ENCODE data around the gene DNAH7. TPM values are rescaled to one million over a fixed set of nuclear protein-coding genes. Genes with fewer than 3 reads are reported as not detected.

The DNAH7 gene
- total and polyA plus RNA-seq, 2 donors (not counting 1 experiment from before 2014, with no cell fraction given): 0.37 to 0.99 TPM

- Histone ChIP-seq H3K27me3 (ENCODE audit: control insufficient read depth, insufficient read depth, low read length) (no peaks in the 10 kb centered on the region), H3K4me2 (ENCODE audit: extremely low read depth, insufficient read depth, low read length) (no peak overlapping the region), H3K36me3 (ENCODE audit: control insufficient read depth, insufficient read depth, low read length) (no peaks in the 10 kb centered on the region), H2AFZ (ENCODE audit: low read length) (no peak overlapping the region), H3K27ac (ENCODE audit: insufficient read depth, low read length) (no peak overlapping the region), H3K9ac (ENCODE audit: insufficient read depth, low read length) (no peak overlapping the region), H4K20me1 (ENCODE audit: control insufficient read depth, extremely low read depth, insufficient read depth, low read length) (no peaks in the 10 kb centered on the region), H3K4me1 (ENCODE audit: control insufficient read depth, extremely low read depth, insufficient read depth, low read length) (no peaks in the 10 kb centered on the region), H3K79me2 (ENCODE audit: control insufficient read depth, insufficient read depth, low read length) (no peaks in the 10 kb centered on the region), H3K4me3 (replicated peaks in 1 of 4; ENCODE audit: control extremely low read depth in 1 of 4, insufficient read depth in 1 of 4, low read depth in 3 of 4, low read length in 4 of 4) (no peak overlapping the region), H3K9me3 (ENCODE audit: control insufficient read depth, insufficient read depth, low read depth, low read length) (no peaks in the 10 kb centered on the region)
- DNase-seq (ENCODE audit: low read depth in 2 of 2): peak in 1 of 2 donors; percentile 24
- TF ChIP-seq EZH2 (IDR thresholded peaks at IDR 0.05; ENCODE audit: low read length, missing control alignments): no peak
- TF ChIP-seq, protein P1, sequence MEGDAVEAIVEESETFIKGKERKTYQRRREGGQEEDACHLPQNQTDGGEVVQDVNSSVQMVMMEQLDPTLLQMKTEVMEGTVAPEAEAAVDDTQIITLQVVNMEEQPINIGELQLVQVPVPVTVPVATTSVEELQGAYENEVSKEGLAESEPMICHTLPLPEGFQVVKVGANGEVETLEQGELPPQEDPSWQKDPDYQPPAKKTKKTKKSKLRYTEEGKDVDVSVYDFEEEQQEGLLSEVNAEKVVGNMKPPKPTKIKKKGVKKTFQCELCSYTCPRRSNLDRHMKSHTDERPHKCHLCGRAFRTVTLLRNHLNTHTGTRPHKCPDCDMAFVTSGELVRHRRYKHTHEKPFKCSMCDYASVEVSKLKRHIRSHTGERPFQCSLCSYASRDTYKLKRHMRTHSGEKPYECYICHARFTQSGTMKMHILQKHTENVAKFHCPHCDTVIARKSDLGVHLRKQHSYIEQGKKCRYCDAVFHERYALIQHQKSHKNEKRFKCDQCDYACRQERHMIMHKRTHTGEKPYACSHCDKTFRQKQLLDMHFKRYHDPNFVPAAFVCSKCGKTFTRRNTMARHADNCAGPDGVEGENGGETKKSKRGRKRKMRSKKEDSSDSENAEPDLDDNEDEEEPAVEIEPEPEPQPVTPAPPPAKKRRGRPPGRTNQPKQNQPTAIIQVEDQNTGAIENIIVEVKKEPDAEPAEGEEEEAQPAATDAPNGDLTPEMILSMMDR (conservative IDR thresholded peaks at IDR 0.05 in 1 of 2, IDR thresholded peaks at IDR 0.05 in 1 of 2; ENCODE audit: low read depth in 1 of 2, low read length in 2 of 2): no peak
Observed at GRCh38 chr2:196046123-196046917, 22.3 kb downstream of the DNAH7 start.

DNA sequence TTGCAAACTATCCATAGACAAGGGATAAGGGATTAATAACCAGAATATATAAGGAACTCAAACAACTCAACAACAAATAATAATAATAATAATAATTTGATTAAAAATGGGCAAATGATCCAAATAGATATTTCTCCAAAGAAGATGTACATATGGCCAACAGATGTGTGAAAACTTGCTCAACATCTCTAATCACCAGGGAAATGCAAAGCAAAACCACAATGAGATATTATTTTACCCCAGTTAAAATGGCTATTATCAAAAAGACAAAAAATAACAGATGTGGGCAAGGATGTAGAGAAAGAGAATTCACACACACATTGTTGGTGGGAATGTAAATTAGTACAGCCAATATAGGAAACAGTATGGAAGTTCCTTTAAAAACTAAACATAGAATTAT lies 26.9 kb downstream of the DNAH7 start:
- Histone ChIP-seq H2AFZ (ENCODE audit: low read length) (no peak overlapping the region), H3K9ac (ENCODE audit: insufficient read depth, low read length) (no peak overlapping the region), H4K20me1 (ENCODE audit: control insufficient read depth, extremely low read depth, insufficient read depth, low read length) (no peaks in the 10 kb centered on the region), H3K4me2 (ENCODE audit: extremely low read depth, insufficient read depth, low read length) (no peak overlapping the region), H3K79me2 (ENCODE audit: control insufficient read depth, insufficient read depth, low read length) (no peaks in the 10 kb centered on the region), H3K4me1 (ENCODE audit: control insufficient read depth, extremely low read depth, insufficient read depth, low read length) (no peaks in the 10 kb centered on the region), H3K36me3 (ENCODE audit: control insufficient read depth, insufficient read depth, low read length) (no peaks in the 10 kb centered on the region), H3K4me3 (replicated peaks in 1 of 4; ENCODE audit: control extremely low read depth in 1 of 4, insufficient read depth in 1 of 4, low read depth in 3 of 4, low read length in 4 of 4) (no peak overlapping the region), H3K27me3 (ENCODE audit: control insufficient read depth, insufficient read depth, low read length) (no peaks in the 10 kb centered on the region), H3K27ac (ENCODE audit: insufficient read depth, low read length) (no peak overlapping the region), H3K9me3 (ENCODE audit: control insufficient read depth, insufficient read depth, low read depth, low read length) (no peaks in the 10 kb centered on the region)
- TF ChIP-seq EZH2 (IDR thresholded peaks at IDR 0.05; ENCODE audit: low read length, missing control alignments): no peak
- TF ChIP-seq, protein P1 (conservative IDR thresholded peaks at IDR 0.05 in 1 of 2, IDR thresholded peaks at IDR 0.05 in 1 of 2; ENCODE audit: low read depth in 1 of 2, low read length in 2 of 2): no peak
- no peak for DNase-seq (ENCODE audit: low read depth in 2 of 2)

- H3K79me2 ChIP-seq (ENCODE audit: control insufficient read depth, insufficient read depth, low read length): no peaks in the 10 kb centered on the region
- TF ChIP-seq, protein P1 (conservative IDR thresholded peaks at IDR 0.05 in 1 of 2, IDR thresholded peaks at IDR 0.05 in 1 of 2; ENCODE audit: low read depth in 1 of 2, low read length in 2 of 2): no peak
- TF ChIP-seq EZH2 (IDR thresholded peaks at IDR 0.05; ENCODE audit: low read length, missing control alignments): no peak
- H3K36me3 ChIP-seq (ENCODE audit: control insufficient read depth, insufficient read depth, low read length): no peaks in the 10 kb centered on the region
- no peak overlapping the region for H3K4me3 ChIP-seq (replicated peaks in 1 of 4; ENCODE audit: control extremely low read depth in 1 of 4, insufficient read depth in 1 of 4, low read depth in 3 of 4, low read length in 4 of 4)
- no peak overlapping the region for H2AFZ ChIP-seq (ENCODE audit: low read length)
- H3K4me1 ChIP-seq (ENCODE audit: control insufficient read depth, extremely low read depth, insufficient read depth, low read length): no peaks in the 10 kb centered on the region
- no peaks in the 10 kb centered on the region for H4K20me1 ChIP-seq (ENCODE audit: control insufficient read depth, extremely low read depth, insufficient read depth, low read length)
- no peak overlapping the region for H3K9ac ChIP-seq (ENCODE audit: insufficient read depth, low read length)
- H3K4me2 ChIP-seq (ENCODE audit: extremely low read depth, insufficient read depth, low read length): no peak overlapping the region
- no peaks in the 10 kb centered on the region for H3K27me3 ChIP-seq (ENCODE audit: control insufficient read depth, insufficient read depth, low read length)
- no peak for DNase-seq (ENCODE audit: low read depth in 2 of 2)
- no peaks in the 10 kb centered on the region for H3K9me3 ChIP-seq (ENCODE audit: control insufficient read depth, insufficient read depth, low read depth, low read length)
- H3K27ac ChIP-seq (ENCODE audit: insufficient read depth, low read length): no peak overlapping the region
Observed at GRCh38 chr2:196040218-196040617, 28.4 kb downstream of the DNAH7 start.

Data from fibroblast of lung (primary cell).